Bronchial smooth muscle cell (primary cell): ENCODE results near the gene TPI1. TPM values are rescaled to one million over a fixed set of nuclear protein-coding genes. Genes with fewer than 3 reads are reported as not detected.

Source experiments
- total RNA-seq: library from RNA; depleted of rRNA; stranded (reverse); fragments of >200 nt; gene quantifications from 2 replicates; pipeline ENCODE4 v1.2.1, GENCODE V29; 2014

TPI1 gene
- total RNA-seq, result 512 and 968 TPM in 2 replicates

GRCh38 chr12:6867413-6868210 lies at the start of gene TPI1:
Gene TPI1 (plus strand): TSS chr12:6867531. CDS start chr12:6867567, 36 bp downstream.

DNA sequence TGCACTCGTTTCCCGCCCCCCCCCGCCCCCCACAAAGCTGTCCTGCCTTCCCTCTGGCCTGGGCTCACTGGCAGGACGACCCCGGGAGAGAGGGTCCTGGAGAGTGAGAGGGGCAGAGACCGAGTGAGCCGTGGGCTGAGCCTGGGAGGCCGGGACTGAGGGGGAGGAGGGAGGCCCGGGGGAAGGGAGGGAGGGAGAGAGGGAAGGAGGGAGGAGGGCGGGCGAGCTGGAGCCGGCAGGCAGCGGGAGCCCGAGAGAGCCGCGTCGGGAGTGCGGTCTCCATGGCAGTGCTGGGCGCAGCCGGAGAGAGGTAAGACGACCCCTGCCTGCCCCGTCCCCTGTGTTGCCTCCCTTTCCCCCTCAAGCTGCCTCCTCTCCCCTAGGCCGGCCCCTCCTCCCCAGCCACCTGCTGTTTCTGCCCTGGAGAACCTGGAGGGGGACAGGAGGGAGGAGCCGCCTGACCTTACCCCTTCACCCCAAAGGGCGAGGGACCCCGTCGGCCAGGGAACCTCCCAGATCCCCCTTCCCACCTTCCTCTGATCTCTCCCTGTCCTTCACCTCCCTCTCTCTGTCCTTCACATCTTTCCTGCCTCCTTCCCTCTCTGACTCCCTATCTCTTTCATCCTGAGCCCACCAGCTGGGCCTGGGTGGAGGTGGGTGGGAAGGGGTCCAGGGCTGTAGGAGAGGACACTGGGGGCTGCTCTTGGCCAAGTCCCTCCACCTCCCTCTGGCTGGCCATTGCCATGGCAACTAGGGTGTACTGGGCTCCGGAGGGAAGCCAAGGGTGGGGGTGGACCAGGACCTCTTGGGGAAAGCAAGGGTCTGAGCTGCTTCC lies 45.5 kb upstream of the TPI1 start, which contains the start of gene GPR162:
Gene GPR162, plus strand, starts transcription at position 231 of the 835 bp plus-strand sequence. CDS start 2,078 bp downstream, outside the sequence.

GRCh38 chr12:6827982-6828780 lies 39.1 kb upstream of the TPI1 start, which contains the start of gene P3H3:
Gene P3H3 (plus strand): TSS chr12:6828407. CDS start chr12:6828441, 34 bp downstream.

DNA sequence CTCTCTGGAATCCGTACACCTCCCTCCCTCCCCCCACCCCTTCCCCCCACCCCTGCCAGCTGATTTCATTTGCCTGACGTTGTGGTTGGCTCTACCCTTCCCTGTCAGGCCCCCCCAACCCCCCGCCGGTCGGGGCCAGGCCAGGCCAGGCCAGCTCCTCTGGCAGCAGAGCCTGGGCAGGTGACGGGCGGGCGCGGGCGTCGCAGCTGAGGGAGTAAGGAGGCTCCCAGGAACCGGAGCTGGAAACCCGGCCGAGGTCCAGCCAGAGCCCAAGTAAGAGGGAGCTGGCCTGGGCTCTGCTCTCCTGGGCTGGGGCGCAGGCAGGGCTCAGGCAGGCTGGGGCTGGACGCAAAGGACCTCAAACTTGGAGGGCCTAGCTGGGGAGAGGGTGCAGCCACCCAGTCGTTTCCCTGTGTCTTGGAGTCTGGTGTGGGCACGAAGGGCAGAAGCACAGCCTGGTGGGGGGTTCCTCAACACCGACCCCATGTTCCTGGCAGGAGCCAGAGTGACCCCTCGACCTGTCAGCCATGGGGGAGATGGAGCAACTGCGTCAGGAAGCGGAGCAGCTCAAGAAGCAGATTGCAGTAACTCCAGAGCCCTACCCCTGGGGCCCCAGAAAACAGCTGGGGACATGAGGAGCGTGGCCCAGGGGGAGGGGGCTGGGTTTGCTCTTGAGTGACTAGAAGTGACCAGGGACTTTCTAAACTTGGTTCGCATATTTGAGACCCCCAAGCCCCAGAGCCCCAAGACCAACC lies 26.4 kb upstream of the TPI1 start, which contains the start of gene GNB3:
Gene GNB3, plus strand, starts transcription at position 165 of the 755 bp plus-strand sequence. Its CDS starts 363 bp downstream, at position 528.

GRCh38 chr12:6851153-6851920 lies 16.0 kb upstream of the TPI1 start, which contains the start of gene CDCA3:
Gene CDCA3 (minus strand): TSS chr12:6851286. CDS start chr12:6850952, 334 bp downstream.

DNA sequence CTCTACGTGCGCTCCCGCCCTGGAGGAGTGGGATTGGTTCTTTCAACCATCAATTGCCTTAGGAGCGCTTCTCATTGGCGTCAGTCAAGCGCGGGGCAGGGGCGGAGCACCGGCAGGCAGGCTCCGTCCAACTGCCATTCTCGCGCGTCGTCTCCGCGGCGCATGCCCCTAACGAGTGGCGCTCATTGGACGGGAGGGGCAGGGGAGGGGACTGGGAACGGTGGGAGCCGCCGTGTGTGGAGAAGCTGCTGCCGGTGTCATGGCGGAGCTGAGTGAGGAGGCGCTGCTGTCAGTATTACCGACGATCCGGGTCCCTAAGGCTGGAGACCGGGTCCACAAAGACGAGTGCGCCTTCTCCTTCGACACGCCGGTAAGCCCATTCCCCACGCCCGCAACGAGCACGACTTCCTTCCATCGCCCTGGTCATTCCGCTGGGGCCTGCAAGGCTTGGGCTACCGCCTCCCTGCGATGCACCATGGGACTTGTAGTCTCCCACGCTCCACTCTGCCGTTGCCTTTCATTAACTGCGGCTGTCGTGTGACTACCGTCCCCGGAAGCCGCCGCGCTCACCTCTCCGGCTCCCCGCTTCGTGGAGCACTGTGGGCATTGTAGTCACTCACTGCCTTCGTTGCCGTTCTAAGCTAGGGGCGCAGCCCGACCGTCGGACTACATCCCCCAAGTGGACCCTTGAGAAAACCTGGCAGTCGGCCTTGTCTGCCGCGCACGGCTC lies 15.2 kb upstream of the TPI1 start, which contains the start of gene USP5:
Gene USP5, plus strand, starts transcription at position 230 of the 730 bp plus-strand sequence. Its CDS starts 30 bp downstream, at position 260.

DNA sequence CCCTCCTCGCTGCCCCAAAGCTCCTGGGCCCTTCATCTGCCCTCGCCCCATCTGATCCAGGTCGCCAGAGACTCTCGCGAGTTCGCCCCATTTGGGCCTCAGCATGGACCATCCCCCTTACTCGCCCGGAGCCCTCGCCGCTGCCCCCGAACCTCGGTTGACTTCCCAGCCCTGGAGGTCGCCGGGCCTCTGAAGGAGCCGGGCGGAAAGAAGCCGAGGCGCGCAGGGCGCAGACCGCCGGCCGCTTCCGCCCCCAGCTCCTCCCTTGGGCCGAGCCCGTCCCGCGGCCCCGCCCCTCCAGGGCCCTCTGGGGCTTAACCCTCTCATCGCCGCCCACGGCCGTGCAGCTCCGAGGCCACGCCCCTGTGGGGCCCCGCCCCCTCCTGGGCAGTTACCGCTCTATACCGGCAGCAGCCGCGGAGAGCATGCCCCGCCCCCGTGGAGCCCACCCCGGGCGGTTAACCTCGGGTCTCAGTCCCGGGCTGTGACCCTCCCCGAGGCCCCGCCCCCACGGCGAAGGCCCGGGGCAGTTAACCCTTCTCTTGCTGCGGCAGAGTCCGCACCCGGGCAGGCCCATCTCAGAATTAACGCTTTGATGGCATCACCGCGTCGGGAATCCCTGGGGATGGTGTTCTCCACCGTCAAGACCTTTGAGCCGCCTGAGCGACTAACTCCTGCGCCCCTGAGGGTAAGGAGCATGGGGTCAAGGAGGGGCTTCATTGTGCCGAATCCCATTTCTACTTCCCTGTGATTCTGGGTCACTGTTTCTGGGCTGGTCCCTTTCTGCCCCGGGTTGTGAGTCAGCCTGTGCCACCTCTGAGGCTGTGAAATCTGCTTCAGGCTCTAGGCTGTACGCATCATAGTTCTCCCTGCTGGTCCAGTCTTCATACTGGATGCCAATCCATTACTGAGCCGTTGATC lies 6.0 kb downstream of the TPI1 start, which contains the start of gene SPSB2:
Gene SPSB2, minus strand, starts transcription at position 210 of the 921 bp plus-strand sequence. CDS start 402 bp downstream, outside the sequence.

DNA sequence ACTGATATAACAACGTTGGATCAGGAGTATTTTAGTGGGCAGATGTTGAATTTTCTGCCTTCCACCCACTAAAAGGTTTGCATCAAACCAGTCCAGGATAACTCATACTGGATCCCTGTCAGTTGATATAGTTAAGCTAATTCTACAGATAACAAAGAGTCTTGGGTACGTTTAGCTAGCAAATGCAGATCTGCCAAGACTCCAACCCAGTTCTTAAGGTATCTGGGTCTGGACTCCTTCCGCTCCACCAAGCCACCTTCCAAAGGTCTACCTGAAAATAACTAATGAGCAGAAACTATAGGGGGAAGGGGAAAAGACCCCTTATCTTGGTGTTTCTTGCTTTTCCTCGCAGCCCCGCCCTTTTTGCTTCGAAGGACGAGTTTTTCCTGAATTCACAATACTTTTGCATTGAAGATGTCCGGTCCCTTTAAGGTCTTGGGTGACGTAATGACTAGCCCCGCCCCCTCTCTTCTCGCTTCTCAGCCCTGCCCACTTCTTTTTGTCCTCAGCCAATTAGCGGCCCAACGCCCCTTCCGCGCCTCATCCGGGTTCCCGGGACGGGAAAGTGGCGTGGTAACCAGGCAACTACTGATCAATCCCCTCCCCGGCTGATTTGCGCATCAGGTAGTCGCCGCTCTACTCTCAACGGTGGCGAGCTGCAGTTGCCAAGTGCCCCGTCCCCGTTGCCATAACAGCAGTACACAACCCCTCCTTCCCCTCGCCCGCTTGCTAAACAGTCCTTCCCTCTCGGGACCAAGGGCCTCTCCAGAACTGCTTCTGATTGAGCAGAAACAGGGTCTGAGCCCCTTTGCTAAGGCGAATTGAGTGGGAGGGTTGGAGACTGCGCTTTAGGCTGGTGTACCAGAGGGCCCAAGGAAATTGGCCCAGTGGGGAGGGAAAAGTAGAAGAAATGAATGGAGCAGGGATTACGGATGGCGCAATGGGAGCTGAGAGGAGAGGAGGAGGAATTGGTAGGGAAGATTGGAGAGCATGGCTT lies 37.2 kb downstream of the TPI1 start, which contains the start of gene LRRC23:
Gene LRRC23, plus strand, starts transcription at position 543 of the 997 bp plus-strand sequence. CDS start 812 bp downstream, outside the sequence.

GRCh38 chr12:6914246-6914946 lies 47.1 kb downstream of the TPI1 start, which contains the start of gene ENO2:
Gene ENO2 (plus strand): TSS chr12:6914580. CDS start chr12:6915833, 1,253 bp downstream.

Other genes with a start within 250 kb of the TPI1 start
- gene LPAR5, start 231.6 kb upstream of the TPI1 start, total RNA-seq, result not detected in 2 replicates
- 0.16 and 0.34 TPM in 2 replicates for gene ACRBP, start 220.1 kb upstream of the TPI1 start, total RNA-seq
- 41.0 and 41.6 TPM in 2 replicates for gene ING4, start 204.4 kb upstream of the TPI1 start, total RNA-seq
- gene ZNF384, start 178.2 kb upstream of the TPI1 start, total RNA-seq, result 9.6 and 10.8 TPM in 2 replicates
- gene PIANP, start 166.7 kb upstream of the TPI1 start, total RNA-seq, result 0.09 and 0.16 TPM in 2 replicates
- gene COPS7A, start 143.5 kb upstream of the TPI1 start, total RNA-seq, result 98.5 and 128 TPM in 2 replicates
- 95.8 and 115 TPM in 2 replicates for gene MLF2, start 114.4 kb upstream of the TPI1 start, total RNA-seq
- gene PTMS, start 101.2 kb upstream of the TPI1 start, total RNA-seq, result 59.3 and 88.7 TPM in 2 replicates
- 0.09 and 0.32 TPM in 2 replicates for gene LAG3, start 95.0 kb upstream of the TPI1 start, total RNA-seq
- 0.16 and 0.17 TPM in 2 replicates for gene CD4, start 78.0 kb upstream of the TPI1 start, total RNA-seq
- 5.1 and 5.8 TPM in 2 replicates for gene GPR162, start 45.7 kb upstream of the TPI1 start, total RNA-seq
- 72.0 and 114 TPM in 2 replicates for gene P3H3, start 39.1 kb upstream of the TPI1 start, total RNA-seq
- gene GNB3, start 26.6 kb upstream of the TPI1 start, total RNA-seq, result 1.3 and 2.0 TPM in 2 replicates
- 1.2 and 3.0 TPM in 2 replicates for gene CDCA3, start 16.2 kb upstream of the TPI1 start, total RNA-seq
- gene USP5, start 15.4 kb upstream of the TPI1 start, total RNA-seq, result 77.2 and 79.0 TPM in 2 replicates
- 10.1 and 13.6 TPM in 2 replicates for gene SPSB2, start 5.8 kb downstream of the TPI1 start, total RNA-seq
- 11.3 and 15.9 TPM in 2 replicates for gene LRRC23, start 37.3 kb downstream of the TPI1 start, total RNA-seq
- 18.4 and 19.9 TPM in 2 replicates for gene ENO2, start 47.0 kb downstream of the TPI1 start, total RNA-seq
- gene ATN1, start 60.4 kb downstream of the TPI1 start, total RNA-seq, result 8.2 and 11.0 TPM in 2 replicates
- not detected in 2 replicates for gene RNU7-1, start 76.3 kb downstream of the TPI1 start, total RNA-seq
- gene C12orf57, start 76.5 kb downstream of the TPI1 start, total RNA-seq, result 137 and 179 TPM in 2 replicates
- gene PTPN6, start 83.8 kb downstream of the TPI1 start, total RNA-seq, result 0.09 and 0.79 TPM in 2 replicates
- gene PHB2, start 103.1 kb downstream of the TPI1 start, total RNA-seq, result 101 and 123 TPM in 2 replicates
- 21.1 and 25.8 TPM in 2 replicates for gene EMG1, start 103.4 kb downstream of the TPI1 start, total RNA-seq
- gene LPCAT3, start 150.9 kb downstream of the TPI1 start, total RNA-seq, result 10.2 and 12.8 TPM in 2 replicates
- gene C1S, start 193.2 kb downstream of the TPI1 start, total RNA-seq, result 378 and 815 TPM in 2 replicates
- gene C1R, start 224.9 kb downstream of the TPI1 start, total RNA-seq, result 133 and 637 TPM in 2 replicates
- gene C1RL, start 241.7 kb downstream of the TPI1 start, total RNA-seq, result 40.6 and 44.0 TPM in 2 replicates